Left ventricle myocardium superior (tissue), 1 donor: ENCODE data around the gene TNIK. TPM values are rescaled to one million over a fixed set of nuclear protein-coding genes. Genes with fewer than 3 reads are reported as not detected.
A peak's percentile ranks its signal among the peaks of the same experiment; 100 is the strongest.

ENCODE experiments used
- ATAC-seq: fragments of 200-7000 bp; cut with Tn5 transposase; one replicate; pipeline ENCODE4 v1.9.1; 2020; ENCODE audit warnings: mild to moderate bottlenecking, moderate library complexity
- DNase-seq: peaks from one replicate; pipeline ENCODE4 v3.0.0-alpha.2; 2020
- intact Hi-C: fragments of 100-400 bp; cut with micrococcal nuclease; formaldehyde crosslinking; loops from one replicate; pipeline ENCODE4 v1.11.0; 2022
- total RNA-seq: library from RNA; stranded (reverse); fragmentation: NEBNext Ultra II Directional; extraction: Animal tissue kit (Norgen Biotek cat#: 25700); gene quantifications from one replicate; pipeline ENCODE4 v1.2.1, GENCODE V29; 2021
- donor health status: DM: no; HTN: yes; CAD: no; lungs with severe emphysema.

The TNIK gene
- total RNA-seq, 1 donor from 2014 or later, result 32.7 TPM

- ATAC-seq (peak; percentile 40), DNase-seq (peak; percentile 50)
- intact Hi-C loops, result no loop called here
Observed at GRCh38 chr3:171283183-171283847, 176.9 kb downstream of the TNIK start.

GRCh38 chr3:171282041-171282440 lies 178.2 kb downstream of the TNIK start:
- DNase-seq (no peak), ATAC-seq (peak; percentile 65)
- intact Hi-C loops, result no loop called here

GRCh38 chr3:171281256-171281992 lies 178.8 kb downstream of the TNIK start:
- ATAC-seq, result no peak
- intact Hi-C loops, result no loop called here

GRCh38 chr3:171279972-171280371 lies 180.2 kb downstream of the TNIK start:
- ATAC-seq (no peak), DNase-seq (no peak)
- intact Hi-C loops, result no loop called here

More at GRCh38 chr3:171281256-171281992, 178.8 kb downstream of the TNIK start:
- no peak for DNase-seq

- DNase-seq (no peak), ATAC-seq (no peak)
- intact Hi-C loops, result no loop called here
Observed at GRCh38 chr3:171278299-171278590, 182.0 kb downstream of the TNIK start.

GRCh38 chr3:171277456-171278298 lies 182.5 kb downstream of the TNIK start:
- ATAC-seq, result no peak
- DNase-seq, result no peak
- intact Hi-C loops, result no loop called here

- DNase-seq, result no peak
- ATAC-seq, result no peak
- intact Hi-C loops, result no loop called here
Observed at GRCh38 chr3:171276923-171277322, 183.3 kb downstream of the TNIK start.

GRCh38 chr3:171274222-171274621 lies 186.0 kb downstream of the TNIK start:
- ATAC-seq (no peak), DNase-seq (no peak)
- intact Hi-C loops, result no loop called here

GRCh38 chr3:171270541-171270940 lies 189.7 kb downstream of the TNIK start:
- intact Hi-C loops, result no loop called here
- DNase-seq (no peak), ATAC-seq (no peak)

- peak; percentile 13 for ATAC-seq
- intact Hi-C loops, result no loop called here
Observed at GRCh38 chr3:171269542-171269941, 190.7 kb downstream of the TNIK start.

GRCh38 chr3:171268677-171269076 lies 191.5 kb downstream of the TNIK start:
- no peak for DNase-seq
- intact Hi-C loops, result no loop called here
- peak; percentile 21 for ATAC-seq

More at GRCh38 chr3:171269542-171269941, 190.7 kb downstream of the TNIK start:
- DNase-seq, result no peak

GRCh38 chr3:171267104-171267503 lies 193.1 kb downstream of the TNIK start:
- DNase-seq, result no peak
- intact Hi-C loops, result no loop called here
- peak; percentile 48 for ATAC-seq

GRCh38 chr3:171266740-171267073 lies 193.5 kb downstream of the TNIK start:
- intact Hi-C loops, result no loop called here
- DNase-seq (no peak), ATAC-seq (no peak)

- DNase-seq (no peak), ATAC-seq (peak; percentile 48)
- intact Hi-C loops, result no loop called here
Observed at GRCh38 chr3:171266034-171266739, 194.0 kb downstream of the TNIK start.

- intact Hi-C loops, result no loop called here
- DNase-seq, result no peak
- no peak for ATAC-seq
Observed at GRCh38 chr3:171264758-171265157, 195.4 kb downstream of the TNIK start.

- ATAC-seq (no peak), DNase-seq (no peak)
- intact Hi-C loops, result no loop called here
Observed at GRCh38 chr3:171262431-171262830, 197.8 kb downstream of the TNIK start.

- no peak for DNase-seq
- intact Hi-C loops, result no loop called here
- no peak for ATAC-seq
Observed at GRCh38 chr3:171261487-171261886, 198.7 kb downstream of the TNIK start.

- DNase-seq (no peak), ATAC-seq (no peak)
- intact Hi-C loops, result no loop called here
Observed at GRCh38 chr3:171260899-171261298, 199.3 kb downstream of the TNIK start.

- DNase-seq, result no peak
- intact Hi-C loops, result no loop called here
- ATAC-seq, result no peak
Observed at GRCh38 chr3:171260466-171260865, 199.7 kb downstream of the TNIK start.

- intact Hi-C loops, result no loop called here
- peak; percentile 87 for ATAC-seq
Observed at GRCh38 chr3:171258316-171258715, 201.9 kb downstream of the TNIK start.

More at GRCh38 chr3:171258316-171258715, 201.9 kb downstream of the TNIK start:
- no peak for DNase-seq
